GM15510 (cell line): ENCODE measurements around the gene TRAPPC12.

Experiments used
- POLR2A ChIP-seq: IDR thresholded peaks from 3 replicates; pipeline ENCODE4 v1.6.1; 2011; ENCODE audit warnings: borderline replicate concordance; ENCODE audit not compliant: insufficient read length; ENCODE audit errors: extremely low read depth

Gene TRAPPC12

DNA sequence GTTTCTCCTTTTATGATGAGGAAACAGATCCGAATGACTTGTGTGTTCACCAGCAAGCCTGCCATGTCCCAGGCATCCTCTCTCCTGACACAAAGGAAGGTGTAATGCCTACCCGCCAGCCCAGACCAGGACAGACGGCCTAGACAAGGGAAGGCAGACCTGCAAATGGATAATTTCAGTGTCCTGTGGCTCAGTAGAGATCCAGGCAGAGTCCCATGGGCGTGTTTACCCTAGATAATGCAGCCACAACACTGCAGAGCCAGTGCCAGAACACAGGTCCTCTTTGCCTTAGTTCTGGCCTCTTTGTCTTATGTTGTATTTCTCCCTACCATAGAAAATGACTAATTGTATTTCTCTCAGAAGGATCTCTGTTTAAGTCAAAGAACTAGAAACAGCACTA lies 12.7 kb downstream of the TRAPPC12 start:
- TF ChIP-seq POLR2A, result no peak

DNA sequence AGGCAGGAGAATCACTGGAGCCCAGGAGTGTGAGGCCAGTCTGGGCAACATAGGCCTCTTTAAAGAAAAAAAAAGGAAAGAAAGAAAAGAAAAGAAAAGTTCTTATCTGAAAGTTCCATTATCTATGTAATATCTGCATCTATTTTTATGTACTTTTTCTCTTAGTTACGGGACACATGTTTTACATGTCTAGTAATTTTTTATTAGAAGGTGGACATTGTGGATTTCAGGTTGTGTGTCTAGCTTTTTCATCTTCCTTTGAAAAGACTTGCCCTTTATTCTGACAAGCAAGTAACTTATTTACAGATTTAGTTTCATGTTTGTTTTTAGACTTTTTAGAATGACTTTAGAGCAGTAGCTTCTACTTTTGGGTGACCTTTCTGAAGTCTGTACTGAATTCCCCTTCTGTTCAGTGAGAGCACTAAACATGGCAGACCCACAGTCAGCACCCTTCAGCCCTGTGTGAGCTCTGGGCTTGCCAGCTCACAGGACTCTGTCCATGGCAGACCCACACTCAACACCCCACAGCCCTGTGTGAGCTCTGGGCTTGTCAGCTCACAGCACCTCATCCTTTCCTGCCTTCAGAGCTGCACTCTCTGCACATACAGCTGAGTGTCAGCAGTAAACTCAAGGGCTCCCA lies 17.5 kb downstream of the TRAPPC12 start:
- TF ChIP-seq POLR2A, result no peak

DNA sequence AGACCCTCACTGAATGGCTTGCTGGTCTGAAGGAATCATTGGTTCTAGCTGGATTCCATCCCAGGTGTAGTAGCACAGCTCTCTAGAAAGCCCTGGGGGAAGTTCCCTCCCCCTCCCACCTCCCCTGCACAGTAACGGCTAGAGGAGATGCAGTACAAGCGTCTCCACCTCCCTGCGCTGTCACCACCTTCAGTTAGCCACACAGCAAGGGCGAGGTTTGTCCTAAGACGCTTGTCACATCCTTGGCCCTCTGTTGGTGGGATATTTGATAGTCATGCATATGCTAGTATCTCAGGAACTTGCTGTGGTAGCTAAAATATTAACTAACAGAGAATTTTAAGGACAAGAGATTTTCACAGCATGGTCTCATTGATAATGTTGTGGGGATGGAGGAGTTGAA lies 19.4 kb downstream of the TRAPPC12 start:
- TF ChIP-seq POLR2A, result no peak

DNA sequence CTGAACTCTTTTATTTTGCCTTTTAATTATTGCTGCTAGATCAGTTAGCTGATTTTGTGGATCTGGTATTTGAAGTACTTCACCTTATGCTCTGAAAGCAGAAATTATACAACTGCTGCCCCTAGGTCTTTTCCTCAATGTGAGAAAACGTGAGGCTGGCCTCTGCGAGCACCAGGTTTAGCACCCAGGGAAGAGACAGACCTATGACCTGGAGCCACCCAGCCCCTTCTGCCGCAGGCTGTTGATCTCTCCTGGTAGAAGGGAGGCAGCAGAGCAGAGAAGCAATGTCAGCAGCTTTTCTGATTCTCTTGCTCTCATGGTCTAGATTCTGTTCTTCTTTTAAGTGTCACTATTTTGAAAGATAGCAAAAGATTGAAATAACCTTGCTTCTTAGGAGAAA lies 19.9 kb downstream of the TRAPPC12 start:
- no peak for TF ChIP-seq POLR2A

DNA sequence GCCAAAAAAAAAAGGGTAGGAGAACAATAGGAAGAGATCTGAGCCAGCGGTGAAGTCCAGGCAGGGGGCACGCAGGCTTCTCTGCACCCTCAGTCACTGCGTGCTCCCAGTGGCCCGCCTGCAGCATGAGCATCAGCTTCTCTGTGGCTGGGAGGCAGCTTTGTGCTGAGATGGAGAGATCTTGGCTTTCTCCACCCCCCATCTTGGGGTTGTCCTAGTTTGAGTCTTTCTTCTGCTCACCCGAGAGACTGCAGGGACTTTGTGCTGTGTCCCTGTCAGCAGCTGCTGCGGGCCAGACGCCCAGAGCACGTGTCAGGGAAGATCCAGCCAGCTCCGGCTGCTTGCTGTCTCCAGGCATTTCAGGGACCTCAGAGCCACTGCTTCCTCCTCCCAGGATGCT lies 20.3 kb downstream of the TRAPPC12 start:
- no peak for TF ChIP-seq POLR2A

DNA sequence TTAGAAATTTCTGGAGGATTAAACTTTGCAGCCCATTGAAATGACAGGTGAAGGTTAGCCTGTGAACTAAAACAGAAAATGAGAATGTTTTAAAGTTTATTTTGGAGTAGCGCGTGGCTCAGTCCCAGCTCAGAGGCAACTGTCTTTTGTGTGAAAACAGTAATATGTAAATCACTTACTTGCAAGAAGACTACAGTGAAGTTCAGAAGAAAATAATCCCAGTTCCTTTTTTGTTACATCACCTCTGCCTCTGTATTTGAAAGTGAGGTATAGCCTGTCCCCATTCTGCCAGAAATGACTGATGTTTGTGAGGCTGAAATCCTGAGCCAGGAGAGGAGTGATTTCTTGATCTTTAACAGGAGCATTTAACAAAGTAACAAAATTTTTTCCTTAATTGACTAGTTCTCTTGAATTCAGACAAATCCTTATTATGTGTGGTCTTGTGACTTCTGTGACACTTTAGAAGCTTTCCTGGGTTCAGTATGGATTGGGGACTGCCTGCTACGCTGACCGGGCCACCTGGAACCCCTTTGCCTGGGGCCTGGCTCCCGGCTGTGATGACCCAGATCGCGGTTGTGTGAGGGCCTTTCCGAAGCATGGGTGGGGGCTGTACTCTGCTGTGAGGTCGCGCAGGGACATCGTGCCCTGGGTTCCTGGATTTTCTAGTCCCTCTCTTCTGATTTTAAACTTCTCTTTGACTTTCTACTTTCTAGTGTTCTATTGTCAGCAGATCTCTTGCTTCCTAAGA lies 24.3 kb downstream of the TRAPPC12 start:
- no peak for TF ChIP-seq POLR2A

DNA sequence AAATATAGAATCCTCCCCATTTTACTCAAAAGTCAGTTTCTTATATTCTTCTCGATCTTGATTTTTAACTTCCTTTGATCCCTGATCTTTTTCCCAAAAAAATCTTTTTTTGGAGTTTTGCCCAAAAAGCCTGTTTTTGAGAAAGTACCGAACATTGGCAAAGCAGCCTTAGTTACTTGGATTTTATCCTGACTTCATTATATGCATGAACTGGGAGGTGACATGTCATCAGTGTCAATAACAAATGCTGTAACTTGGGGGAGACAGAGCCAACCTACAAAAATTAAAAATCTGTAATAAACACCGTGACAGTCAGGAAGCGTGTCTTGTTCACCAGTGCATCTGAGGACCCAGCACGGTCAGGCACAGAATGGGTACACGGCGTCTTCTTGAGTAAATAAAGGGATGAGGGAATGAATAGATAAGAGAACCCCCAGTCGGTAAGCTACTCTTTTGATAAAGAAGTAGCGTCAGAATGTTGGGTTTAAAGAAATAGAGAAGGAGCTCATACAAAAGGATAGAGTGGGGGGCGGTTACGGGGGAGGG lies 24.9 kb downstream of the TRAPPC12 start:
- no peak for TF ChIP-seq POLR2A

DNA sequence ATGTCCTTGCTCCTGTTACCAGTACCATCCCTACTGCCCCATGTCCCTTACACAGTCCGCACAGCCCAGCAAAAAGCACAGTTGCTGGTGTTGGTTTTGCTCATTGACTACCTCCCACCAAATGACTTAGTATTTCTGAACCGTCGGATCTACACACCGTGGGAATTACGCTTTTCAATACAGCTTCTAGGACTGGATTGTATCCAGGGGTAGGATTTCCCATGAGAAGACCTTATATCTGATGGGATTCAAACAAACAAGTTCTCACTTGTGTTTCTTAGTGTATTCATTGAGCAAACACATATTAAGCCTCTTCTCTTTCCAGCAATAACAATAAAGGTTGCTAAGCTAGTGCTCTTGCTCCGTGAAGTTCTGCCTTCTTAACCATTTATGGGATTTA lies 25.8 kb downstream of the TRAPPC12 start:
- no peak for TF ChIP-seq POLR2A

DNA sequence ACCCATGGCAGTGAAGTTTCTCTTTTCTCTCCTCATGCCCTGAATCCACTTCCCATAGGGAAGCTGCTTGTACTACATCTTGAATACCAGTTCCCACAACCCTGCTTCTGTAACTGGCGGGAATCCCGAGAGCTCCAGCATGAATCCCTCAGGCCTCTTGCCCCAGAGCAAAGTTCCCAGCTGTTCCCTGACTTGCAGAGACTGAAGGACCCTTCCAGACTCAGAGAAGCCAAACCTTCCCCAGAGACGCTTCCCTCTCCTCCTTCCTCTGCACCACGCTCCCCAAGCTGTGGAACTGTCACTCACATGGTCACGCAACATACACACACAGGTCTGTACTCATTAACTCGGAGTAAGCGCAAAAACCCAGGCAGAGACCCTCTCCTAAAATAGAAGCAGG lies 26.4 kb downstream of the TRAPPC12 start:
- TF ChIP-seq POLR2A, result no peak

DNA sequence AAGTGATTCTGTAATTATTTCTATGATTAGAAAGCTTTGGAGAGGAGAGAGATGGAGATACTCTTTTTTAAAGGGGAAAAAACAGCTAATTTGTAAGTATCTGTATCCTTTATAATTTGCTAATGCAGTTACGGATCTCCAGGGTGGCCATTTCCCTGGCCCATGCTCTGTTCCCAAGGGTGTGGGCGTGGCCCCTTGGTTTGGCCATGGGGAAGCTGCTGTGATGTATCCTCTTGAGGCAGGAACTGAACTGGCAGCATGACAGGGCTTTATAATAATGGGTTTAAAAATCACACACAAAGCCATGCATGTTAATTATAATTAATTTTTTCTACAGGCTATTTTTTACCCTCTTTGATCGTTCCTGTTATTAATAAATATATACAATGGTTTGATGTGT lies 27.0 kb downstream of the TRAPPC12 start:
- no peak for TF ChIP-seq POLR2A

DNA sequence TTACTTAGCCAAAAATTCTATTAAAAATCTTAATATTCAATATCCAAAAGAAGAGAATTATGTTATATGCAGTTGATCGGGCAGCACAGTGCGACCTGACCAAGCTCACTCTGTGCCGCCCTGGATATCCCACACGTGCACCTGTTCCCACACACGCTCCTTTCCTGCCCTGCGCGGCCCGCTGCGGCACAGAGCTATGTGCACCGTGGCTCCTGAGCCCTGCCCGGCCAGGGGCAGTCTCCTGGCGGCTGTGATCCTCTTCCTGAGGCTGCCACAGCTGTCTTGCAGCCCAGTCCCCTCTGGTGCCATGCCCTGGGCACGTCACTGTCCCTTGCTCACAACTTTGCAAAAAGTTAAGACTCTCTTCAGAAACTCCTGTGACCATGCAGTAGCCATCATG lies 29.3 kb downstream of the TRAPPC12 start:
- TF ChIP-seq POLR2A, result no peak

DNA sequence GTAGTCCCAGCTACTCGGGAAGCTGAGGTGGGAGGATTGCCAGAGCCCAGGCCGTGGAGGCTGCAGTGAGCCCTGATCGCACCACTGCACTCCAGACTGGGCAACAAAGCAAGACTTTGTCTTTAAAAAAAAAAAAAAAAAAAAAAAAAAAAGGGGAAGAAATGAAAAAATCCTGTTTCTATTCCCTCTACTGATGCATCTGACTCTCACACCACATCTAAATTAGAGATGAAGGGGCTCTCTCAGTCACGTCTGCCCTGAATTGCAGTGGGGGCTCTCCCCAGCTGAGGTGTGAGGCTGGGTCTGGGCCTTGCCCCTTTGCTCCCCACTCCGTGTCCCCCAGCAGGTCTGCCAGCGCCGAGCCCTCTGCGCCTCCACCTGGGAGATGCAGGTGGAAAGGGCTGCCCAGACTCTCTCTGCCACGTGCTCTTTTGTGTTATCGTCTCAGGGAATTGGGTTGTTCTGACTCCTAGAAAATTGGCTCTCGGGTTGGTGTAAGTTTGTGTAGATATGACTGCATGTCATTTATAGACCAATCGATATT lies 30.2 kb downstream of the TRAPPC12 start:
- TF ChIP-seq POLR2A, result no peak

DNA sequence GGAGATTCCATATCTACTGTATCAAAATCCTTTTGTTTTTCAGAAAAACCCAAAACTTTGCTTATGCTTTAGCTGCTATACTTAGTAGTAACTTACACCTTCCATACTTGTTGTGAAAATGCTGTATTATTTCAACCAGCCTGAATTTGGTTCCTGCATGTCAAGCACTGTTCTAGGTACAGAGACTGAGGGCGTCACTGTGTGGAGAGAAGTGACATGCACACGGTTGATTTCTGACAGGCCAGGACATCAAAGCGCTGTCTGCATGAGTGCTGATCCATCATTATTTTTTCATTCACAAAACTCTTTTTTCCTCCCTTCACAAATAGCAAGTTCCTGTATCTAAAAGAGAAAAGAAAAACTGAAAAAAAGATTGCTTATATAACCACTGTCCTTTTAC lies 31.6 kb downstream of the TRAPPC12 start:
- TF ChIP-seq POLR2A, result no peak

DNA sequence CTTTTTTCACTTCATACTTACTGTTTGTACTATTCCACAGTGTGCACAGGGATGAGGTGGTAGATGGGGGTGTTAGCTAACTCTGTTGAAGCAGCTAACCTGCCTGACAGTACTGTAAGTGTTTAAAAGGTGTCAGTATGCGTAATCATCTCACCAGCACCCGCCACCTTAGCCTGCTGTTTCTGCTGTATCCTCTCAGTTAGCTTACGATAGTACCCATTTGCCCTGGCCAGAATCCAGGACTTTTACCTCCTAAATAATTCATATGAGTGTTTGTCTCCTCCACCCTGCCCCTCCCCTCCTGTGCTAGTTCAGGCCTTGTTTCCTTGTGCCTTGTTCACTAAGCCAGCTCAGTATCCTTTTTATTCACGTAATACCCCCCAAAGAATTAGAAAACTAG lies 34.2 kb downstream of the TRAPPC12 start:
- TF ChIP-seq POLR2A, result no peak

DNA sequence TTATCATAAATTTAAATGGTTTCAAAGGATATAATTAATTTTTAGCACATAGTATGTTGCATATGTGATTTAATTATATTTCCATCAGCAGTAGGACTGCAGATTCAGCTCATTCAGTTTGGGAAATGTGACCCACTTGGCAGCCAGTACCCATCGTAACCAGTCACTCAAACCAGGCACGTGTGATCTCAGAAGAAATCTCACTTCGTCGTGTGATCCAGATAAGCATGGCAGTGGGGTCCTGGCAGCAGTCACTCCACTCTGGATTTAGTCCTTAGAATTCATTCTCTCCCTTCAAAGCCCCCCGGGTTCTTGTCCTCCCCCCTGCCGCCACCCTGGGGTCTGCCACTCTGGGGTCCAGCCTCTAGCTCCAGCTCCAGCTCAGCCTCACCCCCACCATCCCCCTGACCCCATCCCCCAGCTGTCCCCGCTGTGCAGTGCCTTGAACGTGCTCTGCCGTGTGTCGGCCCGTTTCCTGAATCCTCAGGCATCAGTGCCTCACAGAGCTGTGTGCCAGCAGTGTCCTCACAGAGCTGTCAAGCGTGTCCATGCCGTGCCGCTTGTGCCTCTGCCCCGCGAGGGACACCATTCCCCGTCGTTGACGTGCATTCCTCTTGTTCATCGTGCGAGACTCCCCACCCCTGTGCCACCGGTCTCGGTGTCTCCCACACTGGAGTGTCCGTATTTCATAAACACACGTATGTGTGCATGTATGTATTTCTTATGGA lies 34.8 kb downstream of the TRAPPC12 start:
- TF ChIP-seq POLR2A, result no peak
